ENCODE measurements around the gene TMEM234.
A peak's percentile ranks its signal among the peaks of the same experiment; 100 is the strongest.

Gene TMEM234

GRCh38 chr1:32180186-32181060 lies 41.7 kb downstream of the TMEM234 start:
- no peak for DNase-seq (ENCODE audit: extremely low read depth in 1 of 2, low read depth in 1 of 2)

GRCh38 chr1:32179443-32180185 lies 42.5 kb downstream of the TMEM234 start, which contains the start of gene TXLNA:
Gene TXLNA, plus strand, starts transcription at chr1:32179675. Its CDS starts 671 bp downstream, at chr1:32180346.
- DNase-seq (ENCODE audit: extremely low read depth in 1 of 2, low read depth in 1 of 2) = peak; percentile 88 to 90

- DNase-seq (ENCODE audit: extremely low read depth in 1 of 2, low read depth in 1 of 2) = no peak
Observed at GRCh38 chr1:32179193-32179442, 43.0 kb downstream of the TMEM234 start.

- no peak for DNase-seq (ENCODE audit: extremely low read depth in 1 of 2, low read depth in 1 of 2)
Observed at GRCh38 chr1:32178380-32179192, 43.6 kb downstream of the TMEM234 start.

- no peak for DNase-seq (ENCODE audit: extremely low read depth in 1 of 2, low read depth in 1 of 2)
Observed at GRCh38 chr1:32172621-32173245, 49.4 kb downstream of the TMEM234 start.

- DNase-seq (ENCODE audit: extremely low read depth in 1 of 2, low read depth in 1 of 2) = no peak
Observed at GRCh38 chr1:32170991-32171390, 51.2 kb downstream of the TMEM234 start.

All from stimulated activated CD8-positive, alpha-beta memory T cell treated with anti-CD3 and anti-CD28 coated beads, Interleukin-7, amount 100 ng/mL, for 48 hours (primary cell).